Neuronal stem cell (in vitro differentiated cells): ENCODE measurements around the gene ETFDH.
A peak's percentile ranks its signal among the peaks of the same experiment; 100 is the strongest.
"Not testable (repeated sequence)": the region's sequence is repeated elsewhere in the genome, so short reads cannot be mapped to it uniquely, and the experiment has no call there.

Source experiments
- DNase-seq: peaks from one replicate; pipeline ENCODE4 v3.0.0-alpha.2; 2013; ENCODE audit warnings: low spot score
- H2AFZ ChIP-seq: one replicate; pipeline ENCODE4 v1.6.1; 2013; ENCODE audit warnings: mild to moderate bottlenecking, low read length, inconsistent platforms
- H2AK5ac ChIP-seq: 2 replicates; pipeline ENCODE4 v1.6.1; 2013; ENCODE audit warnings: low read depth, mild to moderate bottlenecking, inconsistent platforms, low read length, moderate library complexity, mixed read lengths
- H2BK120ac ChIP-seq: 2 replicates; pipeline ENCODE4 v1.6.1; 2013; ENCODE audit warnings: low read depth, mild to moderate bottlenecking, inconsistent platforms, low read length, moderate library complexity, mixed read lengths
- H2BK12ac ChIP-seq: one replicate; pipeline ENCODE4 v1.6.1; 2013; ENCODE audit warnings: low read length, inconsistent platforms
- H2BK15ac ChIP-seq: 2 replicates; pipeline ENCODE4 v1.6.1; 2013; ENCODE audit warnings: mild to moderate bottlenecking, low read length, inconsistent platforms, mixed read lengths
- H2BK5ac ChIP-seq: one replicate; pipeline ENCODE4 v1.6.1; 2013; ENCODE audit warnings: inconsistent platforms, mild to moderate bottlenecking, low read length, moderate library complexity
- H3K14ac ChIP-seq: one replicate; pipeline ENCODE4 v1.6.1; 2013; ENCODE audit warnings: low read length, inconsistent platforms
- H3K18ac ChIP-seq: 2 replicates; pipeline ENCODE4 v1.6.1; 2013; ENCODE audit warnings: low read length, inconsistent platforms
- H3K23ac ChIP-seq: 2 replicates; pipeline ENCODE4 v1.6.1; 2013; ENCODE audit warnings: low read depth, mild to moderate bottlenecking, mixed read lengths, low read length, inconsistent platforms; ENCODE audit not compliant: poor library complexity
- H3K27ac ChIP-seq: replicated peaks from 3 replicates; pipeline ENCODE4 v1.5.1; 2013; ENCODE audit warnings: low read length, inconsistent platforms
- H3K27me3 ChIP-seq, 3 experiments: 2 replicates each; pipeline ENCODE4 v1.6.1; 2013; ENCODE audit warnings: low read length in 3 of 3, mild to moderate bottlenecking in 2 of 3, inconsistent platforms in 1 of 3, low read depth in 1 of 3, mixed read lengths in 1 of 3, moderate library complexity in 1 of 3; ENCODE audit not compliant: control insufficient read depth in 3 of 3, insufficient read depth in 3 of 3
- H3K36me3 ChIP-seq, 2 donors: replicated peaks in 1 of 2; 2 replicates each; pipeline ENCODE4 v1.6.1; 2013; ENCODE audit warnings: low read length in 2 of 2; ENCODE audit not compliant: control insufficient read depth in 2 of 2, insufficient read depth in 2 of 2
- H3K4ac ChIP-seq: 2 replicates; pipeline ENCODE4 v1.6.1; 2013; ENCODE audit warnings: inconsistent platforms, mild to moderate bottlenecking, low read length, moderate library complexity
- H3K4me1 ChIP-seq, 2 donors: 1 replicate in 1 of 2; 2 replicates in 1 of 2; pipeline ENCODE4 v1.6.1; 2013; ENCODE audit warnings: low read length in 2 of 2, low read depth in 1 of 2; ENCODE audit not compliant: control insufficient read depth in 2 of 2, insufficient read depth in 1 of 2
- H3K4me2 ChIP-seq: one replicate; pipeline ENCODE4 v1.6.1; 2013; ENCODE audit warnings: mild to moderate bottlenecking, low read length, inconsistent platforms; ENCODE audit not compliant: insufficient read depth, poor library complexity, severe bottlenecking
- H3K4me3 ChIP-seq, 2 donors: 2 replicates each; pipeline ENCODE4 v1.5.1; 2013; ENCODE audit warnings: low read length in 2 of 2, mild to moderate bottlenecking in 2 of 2, inconsistent platforms in 1 of 2, moderate library complexity in 1 of 2
- H3K79me1 ChIP-seq: one replicate; pipeline ENCODE4 v1.6.1; 2013; ENCODE audit warnings: low read depth, mild to moderate bottlenecking, inconsistent platforms, low read length, moderate library complexity
- H3K9ac ChIP-seq: one replicate; pipeline ENCODE4 v1.6.1; 2013; ENCODE audit warnings: mild to moderate bottlenecking, low read depth, low read length, inconsistent platforms; ENCODE audit not compliant: poor library complexity
- H3K9me3 ChIP-seq, 2 donors: replicated peaks in 1 of 2; 2 replicates each; pipeline versions ENCODE3 to v1.6.1; 2013; ENCODE audit warnings: low read length in 2 of 2, mild to moderate bottlenecking in 2 of 2, inconsistent platforms in 1 of 2, low read depth in 1 of 2, mixed read lengths in 1 of 2, moderate library complexity in 1 of 2; ENCODE audit not compliant: control insufficient read depth in 2 of 2, insufficient read depth in 1 of 2
- H4K8ac ChIP-seq: one replicate; pipeline ENCODE4 v1.6.1; 2013; ENCODE audit warnings: low read depth, mild to moderate bottlenecking, inconsistent platforms, low read length, moderate library complexity
- H4K91ac ChIP-seq: one replicate; pipeline ENCODE4 v1.6.1; 2013; ENCODE audit warnings: low read length, low read depth, mild to moderate bottlenecking, inconsistent platforms; ENCODE audit not compliant: poor library complexity
- WGBS, 2 donors: extraction: QIAGEN DNeasy Blood & Tissue Kit; methylation state at CpG; one replicate each; pipeline ENCODE4 v1.1.7; 2013; ENCODE audit warnings: missing lambda C conversion rate in 2 of 2, mixed read lengths in 1 of 2; ENCODE audit not compliant: insufficient read length in 2 of 2, insufficient replicate concordance in 1 of 2; ENCODE audit errors: extremely low coverage in 2 of 2; 5-methylcytosine and 5-hydroxymethylcytosine counted together

ETFDH gene

DNA sequence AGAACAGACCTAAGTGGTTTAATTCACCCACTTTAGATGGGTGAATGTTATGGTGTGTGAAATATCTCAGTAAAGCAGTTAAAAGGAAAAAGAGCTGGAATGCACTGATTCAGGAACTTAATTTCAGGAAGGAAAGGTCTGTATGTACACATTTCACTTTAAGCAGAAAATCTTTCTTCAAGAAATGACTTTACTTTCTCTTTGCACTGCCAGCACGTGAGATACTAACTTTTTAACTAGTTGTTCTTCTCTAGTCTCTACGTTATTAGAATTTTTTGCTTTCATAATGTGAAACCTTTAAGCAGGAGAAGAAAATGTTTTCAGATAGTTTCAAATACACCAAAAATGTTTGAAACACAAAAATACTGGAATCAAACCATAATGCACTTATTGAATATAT is 19.2 kb upstream of the ETFDH start:
- H3K14ac ChIP-seq = no peak overlapping the region
- no peak overlapping the region for H3K4me3 ChIP-seq
- no peaks in the 10 kb centered on the region for H3K79me1 ChIP-seq
- no peaks in the 10 kb centered on the region for H3K36me3 ChIP-seq
- H3K27me3 ChIP-seq = no peaks in the 10 kb centered on the region
- peak overlapping the region; percentile 56 for H2AFZ ChIP-seq
- no peak overlapping the region for H3K4ac ChIP-seq
- H2AK5ac ChIP-seq = no peak overlapping the region
- H4K91ac ChIP-seq = no peak overlapping the region
- H3K4me2 ChIP-seq = no peak overlapping the region
- H3K18ac ChIP-seq = no peak overlapping the region
- no peak overlapping the region for H2BK12ac ChIP-seq
- H3K27ac ChIP-seq = no peak overlapping the region
- no peak overlapping the region for H2BK120ac ChIP-seq
- H4K8ac ChIP-seq = no peak overlapping the region
- DNase-seq = no peak
- H2BK5ac ChIP-seq = no peak overlapping the region
- no peak overlapping the region for H2BK15ac ChIP-seq
- no CpG with 5 or more reads among the region's 2 CpGs for whole genome bisulfite sequencing, 2 donors
- peaks cover 0 to 3% of the 10 kb centered on the region in 2 donors for H3K4me1 ChIP-seq
- no peak overlapping the region for H3K23ac ChIP-seq
- no peak overlapping the region for H3K9ac ChIP-seq
- H3K9me3 ChIP-seq = no peaks in the 10 kb centered on the region

- Histone ChIP-seq H2BK15ac (no peak overlapping the region), H3K18ac (no peak overlapping the region), H4K91ac (no peak overlapping the region), H2AK5ac (no peak overlapping the region), H2BK5ac (no peak overlapping the region), H3K4me2 (no peak overlapping the region), H2BK120ac (no peak overlapping the region), H3K9me3 (no peaks in the 10 kb centered on the region), H3K9ac (no peak overlapping the region), H3K79me1 (no peaks in the 10 kb centered on the region), H3K14ac (no peak overlapping the region), H4K8ac (no peak overlapping the region), H3K4me3 (no peak overlapping the region), H3K4me1 (peaks cover 0 to 3% of the 10 kb centered on the region in 2 donors), H3K36me3 (no peaks in the 10 kb centered on the region), H2BK12ac (no peak overlapping the region), H3K4ac (no peak overlapping the region), H3K27me3 (no peaks in the 10 kb centered on the region), H3K27ac (no peak overlapping the region), H2AFZ (peak overlapping the region; percentile 58), H3K23ac (no peak overlapping the region)
- no peak for DNase-seq
- no CpG with 5 or more reads among the region's 1 CpG for WGBS, 2 donors
Observed at GRCh38 chr4:158656439-158656838, 15.7 kb upstream of the ETFDH start.

DNA sequence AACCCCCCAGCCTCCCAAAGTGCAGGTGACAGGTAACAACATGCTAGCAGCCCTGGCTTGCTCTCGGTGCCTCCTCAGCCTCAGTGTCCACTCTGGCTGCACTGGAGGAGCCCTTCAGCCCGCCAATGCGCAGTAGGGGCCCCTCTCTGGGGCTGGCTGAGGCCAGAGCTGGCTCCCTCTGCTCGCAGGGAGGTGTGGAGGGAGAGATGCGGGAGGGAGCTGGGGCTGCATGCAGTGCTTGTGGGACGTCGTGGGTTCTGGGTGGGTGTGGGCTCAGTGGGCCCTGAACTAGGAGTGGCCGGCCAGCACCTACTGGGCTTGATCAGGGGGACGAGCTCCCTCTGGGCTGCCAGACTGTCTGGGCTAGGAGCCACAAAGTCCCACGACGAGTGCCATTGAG is 14.8 kb upstream of the ETFDH start:
- H2BK5ac ChIP-seq = no peak overlapping the region
- H2BK15ac ChIP-seq = no peak overlapping the region
- no peak overlapping the region for H2BK120ac ChIP-seq
- H3K9me3 ChIP-seq = no peaks in the 10 kb centered on the region
- H3K4me1 ChIP-seq = peaks cover 0 to 3% of the 10 kb centered on the region in 2 donors
- H4K91ac ChIP-seq = no peak overlapping the region
- H2AFZ ChIP-seq = peak overlapping the region; percentile 56
- H3K27ac ChIP-seq = no peak overlapping the region
- no peak overlapping the region for H4K8ac ChIP-seq
- H3K4me3 ChIP-seq = no peak overlapping the region
- peak overlapping the region; percentile 98 for H2AK5ac ChIP-seq
- no peak overlapping the region for H3K4ac ChIP-seq
- no peak overlapping the region for H3K9ac ChIP-seq
- peak overlapping the region; percentile 43 for H3K23ac ChIP-seq
- H3K14ac ChIP-seq = no peak overlapping the region
- no peaks in the 10 kb centered on the region for H3K79me1 ChIP-seq
- DNase-seq = no peak
- H2BK12ac ChIP-seq = peak overlapping the region; percentile 82
- H3K18ac ChIP-seq = peak overlapping the region; percentile 83
- WGBS, 2 donors = no CpG with 5 or more reads among the region's 11 CpGs
- H3K27me3 ChIP-seq = no peaks in the 10 kb centered on the region
- H3K36me3 ChIP-seq = no peaks in the 10 kb centered on the region
- H3K4me2 ChIP-seq = no peak overlapping the region

GRCh38 chr4:158663255-158663654 is 8.8 kb upstream of the ETFDH start:
- not testable (repeated sequence) for H2AFZ ChIP-seq, H3K4me1 ChIP-seq, H2AK5ac ChIP-seq, H3K18ac ChIP-seq, H3K79me1 ChIP-seq, H3K14ac ChIP-seq, H2BK120ac ChIP-seq, H3K9ac ChIP-seq, H3K27me3 ChIP-seq, H3K23ac ChIP-seq, H3K4me2 ChIP-seq, H3K4ac ChIP-seq, H2BK15ac ChIP-seq, H3K4me3 ChIP-seq, H2BK12ac ChIP-seq, H2BK5ac ChIP-seq, H4K8ac ChIP-seq, DNase-seq, H3K9me3 ChIP-seq, H4K91ac ChIP-seq, H3K27ac ChIP-seq
- no CpG with 5 or more reads among the region's 4 CpGs for WGBS, 2 donors
- peaks cover 3 to 36% of the 10 kb centered on the region in 2 donors for H3K36me3 ChIP-seq
